GM12864 (cell line): ENCODE measurements around the gene OGDHL.

ENCODE experiments used
- DNase-seq: peaks from one replicate; pipeline ENCODE4 v3.0.0-alpha.2; 2011; ENCODE audit warnings: low read depth
- H3K4me3 ChIP-seq: 2 replicates; pipeline ENCODE4 v1.5.1; 2011; ENCODE audit warnings: mild to moderate bottlenecking, low read depth, low read length, control low read depth
- CTCF ChIP-seq: IDR thresholded peaks from 2 replicates; pipeline ENCODE4 v1.5.1; 2011; ENCODE audit warnings: low read depth, mild to moderate bottlenecking, moderate library complexity, low read length, control low read depth, inconsistent platforms; ENCODE audit errors: missing control alignments

OGDHL gene

DNA sequence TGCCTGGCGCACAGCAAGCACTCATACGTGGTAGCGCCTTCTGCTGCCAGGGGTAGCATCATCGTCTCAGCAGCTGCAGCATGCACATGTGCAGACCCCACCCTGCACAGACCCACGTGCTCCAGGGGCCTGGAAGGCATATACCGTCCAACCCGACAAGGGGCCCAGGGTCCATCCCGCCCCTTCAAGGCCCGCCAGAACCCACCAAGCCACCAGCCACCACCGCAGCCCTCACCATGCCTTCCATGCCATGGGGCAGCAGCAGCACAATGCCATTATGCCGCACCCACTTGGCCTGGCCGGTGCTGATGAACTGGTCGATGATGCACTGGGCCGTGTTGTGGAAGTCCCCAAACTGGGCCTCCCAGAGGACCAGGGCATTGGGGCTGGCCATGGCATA lies 22.7 kb downstream of the OGDHL start:
- H3K4me3 ChIP-seq, result no peak overlapping the region
- TF ChIP-seq CTCF, result no peak
- no peak for DNase-seq

DNA sequence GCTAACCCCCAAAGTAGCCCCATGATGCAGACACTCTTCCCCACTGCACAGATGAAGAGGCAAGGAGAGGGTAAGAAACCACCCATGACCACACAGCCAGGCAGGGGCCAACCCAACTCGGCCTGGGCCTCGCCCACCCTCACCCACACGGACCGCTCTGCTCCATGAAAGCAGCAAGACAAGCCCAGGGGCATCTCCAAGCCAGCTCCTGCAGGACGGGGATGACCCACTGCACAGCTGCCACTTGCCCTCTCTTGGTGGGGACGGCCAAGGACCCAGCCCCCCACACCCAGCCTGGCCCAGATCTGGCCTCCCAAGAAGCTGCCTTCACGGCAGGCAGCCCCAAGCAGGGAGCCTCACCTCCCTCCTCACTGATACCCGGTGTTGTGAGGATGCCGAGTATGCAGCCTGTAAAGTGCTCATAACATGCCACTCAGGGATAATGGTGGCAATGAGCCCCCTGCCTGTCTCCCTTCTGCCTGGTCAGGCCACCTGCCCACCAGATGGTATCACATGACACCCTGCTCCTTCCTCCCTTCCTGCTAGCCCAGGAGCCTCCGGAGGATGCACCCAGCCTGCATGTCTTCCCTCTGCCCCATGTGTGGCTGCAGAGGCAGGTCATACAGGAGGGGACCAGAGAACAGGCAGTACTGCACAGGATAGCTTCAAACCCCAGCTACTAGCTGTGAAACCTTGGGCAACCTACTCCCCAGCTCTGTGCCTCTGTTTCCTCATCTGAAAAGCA lies 23.3 kb downstream of the OGDHL start:
- no peak for DNase-seq

GRCh38 chr10:49737474-49738201 lies 24.5 kb downstream of the OGDHL start:
- no peak for DNase-seq
- no peak for TF ChIP-seq CTCF
- no peak overlapping the region for H3K4me3 ChIP-seq

More for the DNA sequence above, 23.3 kb downstream of the OGDHL start:
- no peak for TF ChIP-seq CTCF
- H3K4me3 ChIP-seq, result no peak overlapping the region

DNA sequence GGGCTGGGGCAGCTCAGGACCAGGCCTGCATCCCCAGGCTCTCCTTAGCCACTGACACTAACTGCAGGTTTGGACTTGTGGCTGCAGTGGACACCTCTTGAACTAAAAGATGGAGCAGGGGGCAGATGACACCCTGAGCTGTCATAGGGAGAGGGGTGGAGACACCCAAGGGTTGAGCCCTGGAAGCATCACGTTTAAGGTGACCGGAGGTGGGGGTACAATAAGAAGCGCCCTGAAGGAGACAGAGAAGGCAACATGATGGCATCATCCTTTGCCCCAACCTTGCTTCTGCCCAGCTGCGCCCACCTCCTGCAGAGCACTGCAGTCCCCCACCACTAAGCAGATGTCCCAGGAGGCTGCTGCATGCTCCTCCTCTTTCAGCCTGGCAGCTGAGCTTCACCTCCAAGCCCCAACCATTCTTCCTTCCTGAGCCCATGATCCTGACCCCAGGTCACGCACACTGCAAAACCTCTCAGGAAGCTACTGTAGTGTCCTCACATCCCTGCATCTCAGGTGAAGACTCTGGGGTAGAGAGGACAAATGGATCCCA lies 25.5 kb downstream of the OGDHL start:
- no peak for TF ChIP-seq CTCF
- DNase-seq, result no peak
- no peak overlapping the region for H3K4me3 ChIP-seq

- no peak for DNase-seq
- no peak overlapping the region for H3K4me3 ChIP-seq
- TF ChIP-seq CTCF, result no peak
These were observed 26.1 kb downstream of the OGDHL start for GRCh38 chr10:49735848-49736563.

DNA sequence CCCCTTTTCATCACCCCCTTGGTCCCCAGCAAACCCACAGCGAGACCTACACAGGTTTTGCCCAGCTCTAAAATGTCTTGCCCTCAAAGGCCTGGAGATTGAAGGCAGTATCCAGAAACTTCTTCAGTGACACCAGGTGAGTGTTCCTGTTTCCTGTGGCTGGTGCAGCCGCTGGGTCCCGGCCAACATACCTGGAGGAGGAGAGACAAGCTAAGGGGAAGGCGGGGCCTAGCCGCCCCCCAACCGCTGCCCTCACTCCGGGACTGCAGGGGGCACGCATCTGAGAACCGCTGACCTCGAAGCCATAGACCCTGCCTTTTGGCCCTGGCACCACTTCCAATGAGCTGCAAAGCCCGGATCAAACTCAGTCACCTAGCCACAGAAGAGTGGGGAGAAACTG lies 27.0 kb downstream of the OGDHL start:
- no peak overlapping the region for H3K4me3 ChIP-seq
- TF ChIP-seq CTCF, result no peak
- no peak for DNase-seq
